OCI-LY3 (cell line): ENCODE results near the gene SLX9.

Source experiments
- CTCF ChIP-seq: fragments of 200-600, 300-600 bp; sonication (generic); IDR thresholded peaks from 2 replicates; pipeline ENCODE4 v1.5.1; 2014; ENCODE audit warnings: antibody characterized with exemption, low read length, low read depth
- EZH2phosphoT487 ChIP-seq: fragments of 200-600 bp; shearing (Covaris generic); IDR thresholded peaks from 2 replicates; pipeline ENCODE4 v1.6.1; 2018; ENCODE audit warnings: antibody characterized with exemption, mixed run types, low read depth

GRCh38 chr21:44942566-44942965, 2.7 kb downstream of the SLX9 start:
- TF ChIP-seq CTCF: no peak
- no peak for TF ChIP-seq EZH2phosphoT487
